GM18526 (cell line): Measurements from ENCODE around the gene DNAJC21.

Experiments
- POLR2A ChIP-seq: IDR thresholded peaks from 3 replicates; pipeline ENCODE4 v1.6.1; 2011; ENCODE audit not compliant: insufficient read length; ENCODE audit errors: extremely low read depth

Gene DNAJC21

DNA sequence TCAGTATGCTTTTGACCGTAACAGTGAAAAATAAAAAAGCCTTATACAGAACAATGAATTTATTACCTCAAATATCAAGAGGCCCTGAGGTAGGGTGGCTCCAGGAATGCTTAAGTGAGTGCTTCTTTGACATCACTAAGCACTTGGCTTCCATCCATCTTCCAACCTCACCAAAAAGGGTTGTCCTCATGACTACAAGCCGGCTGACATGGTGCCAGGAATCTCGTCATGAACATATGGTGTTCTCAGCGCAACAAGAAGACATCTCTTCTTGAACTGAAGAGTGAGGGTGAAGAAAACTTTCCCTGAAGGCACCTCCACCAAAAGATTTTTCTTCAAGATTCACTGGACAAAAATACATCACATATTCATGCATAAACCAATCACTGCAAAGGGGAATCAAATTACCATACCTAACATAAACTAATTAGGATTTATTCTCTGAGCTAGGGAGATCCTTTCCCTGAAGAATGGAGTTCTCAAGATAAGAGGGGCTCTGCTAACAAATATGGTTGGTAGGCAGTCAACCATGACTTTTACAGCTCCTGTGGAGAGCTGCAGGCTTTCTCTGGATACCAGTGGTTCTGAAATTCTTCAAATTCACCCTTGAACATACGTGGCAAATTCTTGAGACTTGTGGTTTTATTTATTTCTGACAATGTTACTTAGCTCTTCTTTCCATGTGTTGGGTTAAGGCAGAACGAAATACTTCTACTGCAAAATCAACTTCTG is 68.9 kb downstream of the DNAJC21 start:
- no peak for TF ChIP-seq POLR2A

- no peak for TF ChIP-seq POLR2A
Observed at GRCh38 chr5:35001842-35002241, 72.5 kb downstream of the DNAJC21 start.

GRCh38 chr5:35002459-35002858 is 73.1 kb downstream of the DNAJC21 start:
- TF ChIP-seq POLR2A = no peak

- no peak for TF ChIP-seq POLR2A
Observed at GRCh38 chr5:35003018-35003957, 73.9 kb downstream of the DNAJC21 start.

- TF ChIP-seq POLR2A = no peak
Observed at GRCh38 chr5:35004200-35004599, 74.8 kb downstream of the DNAJC21 start.

DNA sequence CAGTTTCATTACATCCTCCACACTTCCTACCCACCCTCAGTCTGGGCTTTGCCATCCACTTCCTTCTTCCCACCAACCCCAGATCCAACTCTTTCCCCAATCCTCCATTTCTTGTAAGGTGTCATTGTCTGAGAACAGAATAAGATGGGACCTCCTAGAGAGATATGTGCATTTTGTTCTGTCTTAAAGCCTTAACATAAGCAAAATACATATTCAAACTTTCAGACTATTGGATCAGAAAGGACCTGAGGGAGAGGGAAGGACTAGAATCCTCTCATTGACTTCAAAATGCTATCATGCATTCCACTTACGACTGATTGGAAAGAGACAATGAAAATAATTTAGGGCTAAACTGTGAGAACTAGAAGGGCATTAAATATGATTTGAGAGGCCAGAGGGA is 75.4 kb downstream of the DNAJC21 start:
- no peak for TF ChIP-seq POLR2A
